HUES48 (cell line): ENCODE results near the gene JARID2.

Source experiments
- H3K27ac ChIP-seq: one replicate; pipeline ENCODE4 v1.7.0; 2013; ENCODE audit warnings: low read depth, low read length, inconsistent platforms
- H3K27me3 ChIP-seq: 2 replicates; pipeline ENCODE4 v1.6.1; 2013; ENCODE audit warnings: mild to moderate bottlenecking, low read length; ENCODE audit not compliant: control insufficient read depth, insufficient read depth
- H3K36me3 ChIP-seq: 2 replicates; pipeline ENCODE4 v1.6.1; 2013; ENCODE audit warnings: low read length; ENCODE audit not compliant: control insufficient read depth, insufficient read depth
- H3K4me1 ChIP-seq: 2 replicates; pipeline ENCODE4 v1.6.1; 2013; ENCODE audit warnings: mild to moderate bottlenecking, low read length; ENCODE audit not compliant: control insufficient read depth, insufficient read depth
- H3K4me3 ChIP-seq: 2 replicates; pipeline ENCODE4 v1.5.1; 2013; ENCODE audit warnings: mild to moderate bottlenecking, low read depth, low read length
- H3K9ac ChIP-seq: 2 replicates; pipeline ENCODE4 v1.6.1; 2013; ENCODE audit warnings: mild to moderate bottlenecking, low read depth, low read length, moderate library complexity
- H3K9me3 ChIP-seq: 2 replicates; pipeline ENCODE4 v1.6.1; 2013; ENCODE audit warnings: low read length; ENCODE audit not compliant: control insufficient read depth, insufficient read depth

JARID2 gene

GRCh38 chr6:15453186-15453585 lies 207.3 kb downstream of the JARID2 start:
- peaks cover 62% of the 10 kb centered on the region for H3K4me1 ChIP-seq
- no peaks in the 10 kb centered on the region for H3K27me3 ChIP-seq
- H3K4me3 ChIP-seq, result no peak overlapping the region
- no peaks in the 10 kb centered on the region for H3K9me3 ChIP-seq
- no peak overlapping the region for H3K27ac ChIP-seq
- no peak overlapping the region for H3K9ac ChIP-seq
- H3K36me3 ChIP-seq, result peaks cover 60% of the 10 kb centered on the region

GRCh38 chr6:15453622-15454021 lies 207.8 kb downstream of the JARID2 start:
- Histone ChIP-seq H3K4me3 (no peak overlapping the region), H3K36me3 (peaks cover 60% of the 10 kb centered on the region), H3K27ac (no peak overlapping the region), H3K9me3 (no peaks in the 10 kb centered on the region), H3K4me1 (peaks cover 62% of the 10 kb centered on the region), H3K9ac (no peak overlapping the region), H3K27me3 (no peaks in the 10 kb centered on the region)

GRCh38 chr6:15456422-15456821 lies 210.6 kb downstream of the JARID2 start:
- no peak overlapping the region for H3K9ac ChIP-seq
- no peak overlapping the region for H3K27ac ChIP-seq
- no peaks in the 10 kb centered on the region for H3K9me3 ChIP-seq
- no peak overlapping the region for H3K4me3 ChIP-seq
- H3K27me3 ChIP-seq, result no peaks in the 10 kb centered on the region
- peaks cover 71% of the 10 kb centered on the region for H3K4me1 ChIP-seq
- peaks cover 58% of the 10 kb centered on the region for H3K36me3 ChIP-seq

GRCh38 chr6:15457121-15457650 lies 211.3 kb downstream of the JARID2 start:
- H3K9me3 ChIP-seq, result no peaks in the 10 kb centered on the region
- H3K4me3 ChIP-seq, result no peak overlapping the region
- H3K27ac ChIP-seq, result no peak overlapping the region
- H3K36me3 ChIP-seq, result peaks cover 50% of the 10 kb centered on the region
- H3K9ac ChIP-seq, result no peak overlapping the region
- peaks cover 74% of the 10 kb centered on the region for H3K4me1 ChIP-seq
- H3K27me3 ChIP-seq, result no peaks in the 10 kb centered on the region

GRCh38 chr6:15458021-15458459 lies 212.2 kb downstream of the JARID2 start:
- Histone ChIP-seq H3K27ac (no peak overlapping the region), H3K36me3 (peaks cover 41% of the 10 kb centered on the region), H3K4me1 (peaks cover 77% of the 10 kb centered on the region), H3K27me3 (no peaks in the 10 kb centered on the region), H3K4me3 (no peak overlapping the region), H3K9me3 (no peaks in the 10 kb centered on the region), H3K9ac (no peak overlapping the region)

- H3K27ac ChIP-seq, result peak overlapping the region; percentile 1
- peaks cover 69% of the 10 kb centered on the region for H3K4me1 ChIP-seq
- no peaks in the 10 kb centered on the region for H3K27me3 ChIP-seq
- H3K9me3 ChIP-seq, result no peaks in the 10 kb centered on the region
- peaks cover 29% of the 10 kb centered on the region for H3K36me3 ChIP-seq
- H3K4me3 ChIP-seq, result no peak overlapping the region
- no peak overlapping the region for H3K9ac ChIP-seq
Measured at GRCh38 chr6:15460110-15460727, 214.3 kb downstream of the JARID2 start.

GRCh38 chr6:15461127-15461944 lies 215.5 kb downstream of the JARID2 start:
- Histone ChIP-seq H3K36me3 (peaks cover 24% of the 10 kb centered on the region), H3K4me1 (peaks cover 61% of the 10 kb centered on the region), H3K9ac (no peak overlapping the region), H3K27ac (peak overlapping the region; percentile 14), H3K4me3 (no peak overlapping the region; the same call in 1 of the 2 replicates), H3K27me3 (no peaks in the 10 kb centered on the region), H3K9me3 (no peaks in the 10 kb centered on the region)

- Histone ChIP-seq H3K4me1 (peaks cover 52% of the 10 kb centered on the region), H3K27ac (no peak overlapping the region), H3K4me3 (no peak overlapping the region), H3K9ac (no peak overlapping the region), H3K36me3 (peaks cover 18% of the 10 kb centered on the region), H3K27me3 (no peaks in the 10 kb centered on the region), H3K9me3 (no peaks in the 10 kb centered on the region)
Measured at GRCh38 chr6:15462256-15462655, 216.4 kb downstream of the JARID2 start.

- no peaks in the 10 kb centered on the region for H3K27me3 ChIP-seq
- H3K27ac ChIP-seq, result no peak overlapping the region
- H3K9me3 ChIP-seq, result no peaks in the 10 kb centered on the region
- no peak overlapping the region for H3K4me3 ChIP-seq
- H3K36me3 ChIP-seq, result peaks cover 21% of the 10 kb centered on the region
- H3K4me1 ChIP-seq, result peaks cover 46% of the 10 kb centered on the region
- no peak overlapping the region for H3K9ac ChIP-seq
Measured at GRCh38 chr6:15462717-15463525, 217.1 kb downstream of the JARID2 start.

- no peak overlapping the region for H3K27ac ChIP-seq
- H3K27me3 ChIP-seq, result no peaks in the 10 kb centered on the region
- no peak overlapping the region for H3K4me3 ChIP-seq
- H3K9ac ChIP-seq, result no peak overlapping the region
- peaks cover 32% of the 10 kb centered on the region for H3K36me3 ChIP-seq
- H3K9me3 ChIP-seq, result no peaks in the 10 kb centered on the region
- peaks cover 32% of the 10 kb centered on the region for H3K4me1 ChIP-seq
Measured at GRCh38 chr6:15464211-15464725, 218.4 kb downstream of the JARID2 start.
